Measurements from ENCODE around the gene NAT10. TPM values are rescaled to one million over a fixed set of nuclear protein-coding genes. Genes with fewer than 3 reads are reported as not detected.

NAT10 gene
- total and polyA plus RNA-seq, 2 donors, result 31.1 to 34.3 TPM

- 96% methylated on average over 13 of the region's 13 CpGs for WGBS
Measured at GRCh38 chr11:34194576-34195335, 89.3 kb downstream of the NAT10 start.

More at GRCh38 chr11:34194576-34195335, 89.3 kb downstream of the NAT10 start:
- Histone ChIP-seq H3K4me3 (ENCODE audit: low read length in 2 of 2) (no peak overlapping the region), H3K9me3 (ENCODE audit: control insufficient read depth in 2 of 2, insufficient read depth in 1 of 2, low read length in 1 of 2) (no peaks in the 10 kb centered on the region), H3K4me1 (ENCODE audit: control insufficient read depth in 2 of 2, insufficient read depth in 2 of 2, low read length in 2 of 2) (peaks cover 0 to 28% of the 10 kb centered on the region in 2 donors), H3K27me3 (ENCODE audit: control insufficient read depth in 2 of 2, insufficient read depth in 1 of 2, low read length in 1 of 2) (no peaks in the 10 kb centered on the region), H3K27ac (ENCODE audit: low read depth in 1 of 2, low read length in 1 of 2) (no peak overlapping the region), H3K36me3 (ENCODE audit: control insufficient read depth in 2 of 2, insufficient read depth in 2 of 2, low read length in 1 of 2) (no peaks in the 10 kb centered on the region)
- DNase-seq (ENCODE audit: low read depth in 6 of 9, low spot score in 9 of 9), result no peak

Other genes with a start within 250 kb of the NAT10 start
- gene LMO2, start 213.6 kb upstream of the NAT10 start, total RNA-seq, result 9.4 TPM
- 31.1 TPM for gene LMO2, start 213.6 kb upstream of the NAT10 start, polyA plus RNA-seq
- 135 TPM for gene CAPRIN1, start 53.9 kb upstream of the NAT10 start, total RNA-seq
- 98.1 TPM for gene CAPRIN1, start 53.9 kb upstream of the NAT10 start, polyA plus RNA-seq

Data from thymus (tissue), 11 donors.